ENCODE data around the gene CTSH.

Gene CTSH

DNA sequence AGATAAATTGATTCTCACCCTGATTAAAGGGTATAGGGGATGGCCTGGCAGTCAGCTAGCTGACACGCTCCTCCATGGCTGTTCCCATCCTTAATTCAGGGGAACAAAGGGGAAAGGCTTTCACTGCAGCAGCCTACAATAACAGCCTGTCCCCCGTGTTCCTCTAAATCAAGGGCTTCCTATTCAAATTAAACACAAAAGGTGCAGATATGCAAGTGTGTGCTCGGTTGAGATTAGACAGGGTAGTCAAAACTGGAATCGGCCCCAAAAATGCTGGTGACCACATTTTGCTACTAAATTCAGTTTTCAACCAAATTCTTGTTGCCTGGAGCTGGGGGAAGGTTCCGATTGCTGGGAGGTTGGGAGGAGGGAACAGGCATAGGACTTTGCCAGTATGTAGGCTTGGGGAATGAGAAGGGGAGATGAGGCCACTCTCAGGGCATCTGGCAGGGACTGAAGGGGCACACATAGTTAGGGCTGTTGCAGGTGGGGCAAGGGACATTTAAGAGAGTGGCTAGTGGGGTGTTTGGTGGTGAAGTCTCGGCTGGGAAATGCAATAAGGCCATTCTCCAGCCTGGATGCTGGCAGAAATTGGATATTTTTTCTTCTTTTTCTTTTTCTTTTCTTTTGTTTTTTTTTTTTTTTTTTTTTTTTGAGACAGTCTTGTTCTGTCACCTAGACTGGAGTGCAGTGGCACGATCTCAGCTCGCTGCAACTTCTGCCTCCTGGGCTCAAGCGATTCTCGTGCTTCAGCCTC, 32.9 kb upstream of the CTSH start:
- no peak for DNase-seq

DNA sequence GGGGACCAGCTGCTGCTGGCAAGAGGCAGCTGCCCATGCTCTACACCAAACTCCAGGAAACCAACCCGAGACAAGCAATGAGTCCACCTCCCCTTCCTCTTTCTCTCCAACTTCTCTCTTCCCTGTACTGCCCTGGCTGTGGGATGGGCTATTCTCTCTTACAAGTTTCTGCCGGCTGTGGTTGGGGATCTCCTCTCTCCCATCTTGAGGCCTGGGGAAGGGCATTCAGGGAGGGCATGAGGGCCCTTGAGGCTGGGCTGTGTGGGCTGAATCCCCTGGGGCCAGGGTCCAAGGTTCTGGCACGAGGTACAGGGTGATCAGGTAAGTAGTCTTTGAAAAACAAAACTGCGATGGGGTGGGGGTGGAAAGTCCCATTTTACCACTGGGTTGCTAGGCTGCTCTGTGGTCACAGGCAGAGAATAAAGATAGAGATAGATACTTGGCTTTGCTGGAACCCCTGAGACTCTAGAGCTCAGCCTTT, 32.3 kb upstream of the CTSH start:
- no peak for DNase-seq

DNA sequence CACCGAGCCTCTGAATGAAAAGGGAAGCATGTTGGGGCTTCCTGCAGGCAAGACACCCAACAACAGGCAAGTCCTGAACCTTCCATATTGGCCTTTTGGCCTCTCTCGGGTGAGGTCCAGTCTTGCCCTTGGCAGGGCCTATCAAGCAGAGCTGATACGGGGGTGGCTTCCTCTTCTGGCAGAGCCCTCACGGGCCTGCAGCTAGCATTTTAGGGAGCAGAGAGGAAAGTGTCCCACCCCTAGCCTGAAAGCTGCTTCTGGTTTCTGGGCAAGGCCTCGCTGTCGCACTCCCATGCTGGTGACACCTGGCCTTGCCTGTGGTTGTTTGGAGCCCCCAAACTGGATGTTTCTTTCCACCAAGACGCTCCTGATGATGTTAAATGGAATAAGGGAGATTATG, 31.8 kb upstream of the CTSH start:
- no peak for DNase-seq

DNA sequence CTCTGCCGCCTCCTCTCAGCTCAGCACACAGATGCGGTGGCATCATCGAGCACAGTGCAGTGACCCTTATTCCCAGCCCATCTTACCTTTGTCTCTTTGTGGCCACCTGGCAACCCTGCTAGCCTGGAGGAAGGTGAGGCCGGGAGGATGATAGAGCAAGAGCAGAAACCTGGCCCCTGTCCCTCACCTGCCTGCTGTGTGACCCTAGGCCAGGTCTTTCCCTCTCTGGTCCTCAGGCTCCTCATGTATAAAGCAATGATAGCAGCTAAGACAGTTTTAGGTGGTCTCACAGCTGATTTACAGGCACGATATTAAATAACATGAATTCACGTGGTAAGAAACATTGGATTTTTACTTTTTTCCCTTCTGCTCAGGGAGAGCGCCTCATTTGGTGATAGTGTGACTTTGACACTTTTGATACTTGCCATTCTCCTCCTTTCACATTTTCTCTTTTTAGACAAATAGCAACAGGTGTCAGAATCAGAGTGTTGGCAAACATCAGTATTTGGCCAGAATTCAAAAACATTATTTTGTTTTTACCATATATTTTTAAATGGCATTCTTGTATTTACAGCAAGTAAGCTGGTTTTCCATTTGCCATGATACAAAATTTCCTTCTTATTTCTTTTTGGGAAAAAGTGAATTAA, 29.5 kb upstream of the CTSH start:
- no peak for DNase-seq

DNA sequence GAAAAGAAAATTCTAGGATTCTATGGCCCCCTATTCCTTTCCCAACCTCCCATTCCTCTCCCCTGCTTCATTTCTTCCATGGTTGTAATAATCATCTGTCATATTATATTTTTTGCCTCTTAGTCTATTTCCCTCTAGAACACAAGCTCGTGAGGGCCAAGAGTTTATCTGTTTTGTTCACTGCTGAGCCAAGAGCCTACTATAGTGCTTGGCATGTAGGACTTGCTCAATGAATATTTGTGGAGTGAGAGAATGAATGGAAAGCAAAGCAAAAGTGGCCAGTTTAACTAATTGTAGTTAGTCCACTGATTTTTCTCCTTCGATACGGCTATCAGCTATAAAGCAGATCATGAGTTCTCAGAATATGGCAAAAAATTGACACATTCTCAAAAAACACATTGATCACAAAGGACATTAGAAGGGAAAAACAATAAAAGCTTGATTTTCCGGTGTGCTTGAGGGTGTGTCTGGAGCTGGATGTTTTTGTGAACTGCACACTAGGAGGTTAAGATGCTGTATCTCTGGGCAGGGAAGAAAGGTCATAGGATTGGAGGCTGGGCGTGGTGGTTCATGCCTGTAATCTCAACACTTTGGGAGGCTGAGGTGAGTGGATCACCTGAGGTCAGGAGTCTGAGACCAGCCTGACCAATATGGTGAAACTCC, 25.0 kb upstream of the CTSH start:
- no peak for DNase-seq

DNA sequence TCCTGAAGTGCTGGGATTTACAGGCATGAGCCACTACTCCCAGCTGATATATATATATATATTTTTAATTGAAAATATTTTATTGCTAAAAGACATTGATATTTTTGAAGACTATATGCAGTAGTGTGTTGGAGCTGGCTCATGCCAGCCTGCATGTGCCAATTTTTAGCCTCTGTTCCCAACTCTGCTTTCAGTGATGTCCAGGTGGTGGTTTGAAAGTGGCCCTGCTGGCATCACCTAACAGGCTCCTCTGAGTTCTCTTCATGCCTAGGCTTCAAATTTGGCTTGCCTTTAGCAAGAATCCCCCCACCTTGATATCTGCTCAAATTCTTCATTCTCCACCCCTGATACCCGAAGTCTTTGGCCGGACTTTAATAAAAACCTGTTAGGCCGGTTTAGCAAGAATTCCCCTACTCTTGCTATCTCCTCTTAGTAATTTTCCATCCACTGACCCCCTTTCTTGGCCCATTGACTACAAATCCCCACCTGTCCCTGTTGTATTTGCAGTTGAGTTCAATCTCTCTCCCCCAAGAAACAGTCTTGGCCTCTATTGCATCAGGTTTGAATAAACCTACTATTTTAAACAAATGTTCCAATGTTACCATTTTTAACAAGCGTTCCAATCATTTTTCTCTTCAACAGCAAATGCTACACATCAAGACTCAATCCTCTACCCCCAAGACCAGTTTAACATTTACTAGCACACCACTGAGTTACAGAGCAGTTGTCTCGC, 23.9 kb upstream of the CTSH start:
- no peak for DNase-seq

DNA sequence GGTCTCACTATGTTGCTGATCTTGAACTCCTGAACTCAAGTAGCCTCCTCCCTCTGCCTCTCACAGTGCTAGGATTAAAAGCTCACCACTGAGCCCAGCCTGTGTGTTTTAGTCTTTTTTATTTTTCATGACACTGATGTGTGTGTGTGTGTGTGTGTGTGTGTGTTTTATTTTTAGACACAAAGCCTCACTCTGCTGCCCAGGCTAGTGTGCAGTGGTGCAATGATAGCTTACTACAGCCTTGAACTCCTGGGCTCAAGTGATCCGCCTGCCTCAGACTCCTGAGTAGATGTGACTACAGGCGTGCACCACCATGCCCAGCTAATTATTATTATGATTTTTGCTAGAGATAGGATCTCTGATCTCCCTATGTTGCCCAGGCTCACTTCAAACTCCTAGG, 23.3 kb upstream of the CTSH start:
- DNase-seq = no peak

DNA sequence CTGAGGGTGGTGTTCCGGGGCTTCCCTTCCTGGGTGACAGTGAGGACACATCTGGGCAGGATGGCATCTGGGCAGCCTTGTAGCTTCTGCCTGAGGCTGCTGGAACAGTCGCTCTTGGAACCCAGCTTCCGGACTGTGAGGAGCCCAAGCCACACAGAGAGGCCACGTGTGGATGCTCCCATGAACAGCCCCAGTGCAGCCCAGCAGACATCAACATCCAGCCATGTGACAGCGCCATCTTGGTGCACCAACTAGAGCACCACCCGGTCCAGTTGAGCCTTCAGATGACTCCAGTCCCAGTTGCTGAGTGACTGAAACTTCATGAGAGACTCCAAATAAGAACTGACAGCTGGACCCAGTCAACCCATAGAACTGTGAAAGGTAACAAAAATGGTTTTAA, 15.5 kb upstream of the CTSH start:
- no peak for DNase-seq

DNA sequence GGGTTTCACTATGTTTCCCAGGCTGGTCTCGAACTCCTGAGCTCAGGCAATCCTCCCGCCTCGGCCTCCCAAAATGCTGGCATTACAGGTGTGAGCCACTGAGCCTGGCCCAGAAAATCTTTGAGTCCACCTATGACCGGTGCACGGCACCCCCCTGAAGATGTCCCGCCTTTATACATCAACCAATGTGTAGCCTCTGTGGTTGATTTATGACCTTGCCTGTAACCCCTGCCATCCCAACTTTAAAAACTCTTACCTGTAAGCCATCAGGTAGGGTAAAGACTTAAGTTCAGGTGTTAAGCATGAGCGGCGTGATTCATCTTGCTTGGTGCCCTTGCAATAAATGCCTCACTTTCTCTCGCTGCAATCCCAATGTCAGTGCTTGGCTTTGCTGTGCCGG, 14.5 kb upstream of the CTSH start:
- DNase-seq = no peak

DNA sequence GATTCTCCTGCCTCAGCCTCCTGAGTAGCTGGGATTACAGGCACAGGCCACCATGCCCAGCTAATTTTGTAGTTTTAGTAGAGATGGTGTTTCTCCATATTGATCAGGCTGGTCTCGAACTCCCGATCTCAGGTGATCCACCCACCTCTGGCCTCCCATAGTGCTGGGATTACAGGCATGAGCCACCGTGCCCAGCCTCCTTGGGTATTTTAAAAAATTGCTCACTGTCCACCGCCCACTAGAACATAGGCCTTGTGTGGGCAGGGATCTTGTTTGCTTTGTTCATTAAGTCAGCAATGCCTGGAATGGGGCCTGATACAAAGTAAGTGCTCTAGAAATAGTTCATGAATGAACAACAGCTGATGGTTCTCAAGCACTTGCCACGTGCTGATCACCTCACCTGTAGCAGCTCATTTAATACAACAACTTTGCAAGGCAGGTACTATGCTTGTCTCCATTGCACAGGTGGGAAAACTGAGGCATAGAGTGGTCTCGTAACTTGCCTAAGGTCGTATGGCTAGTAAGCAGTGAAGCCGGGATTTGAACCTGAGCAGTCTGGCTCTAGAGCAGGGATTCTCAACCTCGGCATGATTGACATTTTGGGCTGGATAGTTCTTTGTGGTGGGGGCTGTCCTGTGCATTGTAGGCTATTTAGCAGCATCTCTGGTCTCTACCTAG, 12.7 kb upstream of the CTSH start:
- no peak for DNase-seq

DNA sequence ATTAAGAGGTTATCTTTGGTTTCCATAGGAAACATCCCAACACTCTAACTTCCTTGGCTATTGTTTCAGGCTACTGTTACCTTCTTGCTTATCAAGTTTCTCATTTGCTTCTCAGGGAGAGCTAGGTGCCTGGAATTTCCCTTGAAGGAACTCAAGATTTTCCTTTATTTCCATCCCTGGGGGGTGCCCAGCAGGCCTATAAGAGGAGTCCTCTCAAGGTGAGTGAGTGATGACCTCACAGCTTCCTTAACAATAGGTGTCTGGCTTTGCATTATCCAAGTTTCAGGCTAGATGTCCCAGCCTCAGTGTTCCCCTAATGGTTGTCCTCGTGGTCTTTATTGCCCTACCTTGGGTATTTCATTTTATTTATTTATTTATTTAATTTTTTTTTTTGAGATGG, 12.1 kb upstream of the CTSH start:
- DNase-seq = no peak

DNA sequence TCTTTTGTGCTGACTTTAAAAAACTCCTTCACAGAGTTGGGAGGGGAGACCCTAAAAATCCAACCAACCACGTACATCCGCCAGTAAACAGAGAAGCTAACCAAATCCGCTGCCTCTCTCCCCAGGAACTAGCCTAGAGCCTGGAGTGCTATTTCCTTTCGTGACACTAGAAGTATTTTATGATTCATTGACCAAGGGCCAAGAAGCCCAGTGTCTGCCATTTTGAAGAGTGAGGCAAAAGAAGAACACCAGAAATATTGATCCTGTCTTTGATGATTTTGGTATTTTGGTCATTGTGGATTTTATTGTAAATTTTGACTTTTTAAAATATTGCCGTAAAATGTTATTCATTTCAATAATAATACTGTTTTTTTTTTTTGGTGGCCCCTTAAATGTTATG, 10.5 kb upstream of the CTSH start:
- DNase-seq = no peak

DNA sequence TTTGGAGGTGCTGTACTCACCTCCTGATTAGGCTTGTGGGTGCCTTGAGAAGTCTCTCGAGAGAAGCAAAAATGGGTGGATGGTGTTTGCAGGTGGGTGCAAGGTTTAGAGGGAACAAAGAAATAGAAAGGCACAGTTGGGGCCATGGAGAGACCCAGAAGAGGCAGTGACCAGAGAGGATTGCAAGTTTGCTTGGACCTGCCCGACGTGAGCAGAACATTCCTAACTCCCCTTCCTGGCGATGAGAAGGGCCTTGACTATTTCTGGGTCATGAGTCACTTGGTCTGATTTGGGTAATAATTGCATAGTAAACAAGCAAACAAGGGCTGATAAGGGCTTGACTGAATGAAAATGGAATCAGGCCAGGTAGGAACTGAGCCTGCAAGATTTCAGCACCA, 7.0 kb upstream of the CTSH start:
- DNase-seq = no peak

DNA sequence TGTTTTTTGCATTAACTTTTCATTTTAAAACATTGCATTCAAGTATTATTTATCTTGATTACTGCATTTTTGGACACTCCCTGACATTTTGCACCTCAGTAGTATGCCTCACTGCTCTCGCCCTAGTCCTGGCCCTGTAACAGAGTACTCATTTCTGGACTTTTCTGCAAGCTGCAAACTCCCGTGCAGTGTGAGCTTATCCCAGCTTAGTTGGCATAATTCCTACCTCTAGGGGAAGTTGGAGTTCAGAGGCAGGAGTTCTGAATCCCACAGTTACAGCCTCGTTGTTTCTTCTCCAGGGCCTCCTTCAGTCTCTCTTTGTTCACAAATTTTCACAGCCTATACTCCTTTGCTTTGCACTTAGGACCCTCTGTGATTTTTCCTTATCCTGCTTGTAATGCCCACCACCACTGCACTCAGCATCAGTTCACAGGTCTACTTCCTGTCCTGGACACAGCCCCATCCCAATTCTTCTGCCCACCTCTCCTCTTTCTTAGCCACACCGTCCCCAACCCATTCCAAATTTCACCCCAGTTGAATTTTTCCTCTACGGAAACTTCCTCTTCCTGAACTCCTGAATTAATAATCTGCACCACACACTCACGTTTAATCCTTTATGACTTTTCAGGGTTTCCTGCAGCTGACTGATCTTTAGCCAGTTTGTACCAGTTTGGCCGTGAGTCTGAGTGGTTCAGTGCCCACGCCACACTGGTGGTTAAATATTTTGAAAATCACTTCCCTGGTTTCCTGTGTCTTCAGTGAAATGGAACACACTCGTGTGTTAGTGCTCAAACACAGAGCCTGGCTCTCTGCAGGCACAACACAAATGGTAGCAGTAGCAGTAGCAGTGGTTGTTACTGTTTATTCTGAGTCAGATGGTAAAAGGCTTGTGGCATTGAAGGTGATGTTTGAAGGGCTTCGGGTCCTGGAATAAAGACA, 6.3 kb upstream of the CTSH start:
- peak; percentile 22 for DNase-seq

DNA sequence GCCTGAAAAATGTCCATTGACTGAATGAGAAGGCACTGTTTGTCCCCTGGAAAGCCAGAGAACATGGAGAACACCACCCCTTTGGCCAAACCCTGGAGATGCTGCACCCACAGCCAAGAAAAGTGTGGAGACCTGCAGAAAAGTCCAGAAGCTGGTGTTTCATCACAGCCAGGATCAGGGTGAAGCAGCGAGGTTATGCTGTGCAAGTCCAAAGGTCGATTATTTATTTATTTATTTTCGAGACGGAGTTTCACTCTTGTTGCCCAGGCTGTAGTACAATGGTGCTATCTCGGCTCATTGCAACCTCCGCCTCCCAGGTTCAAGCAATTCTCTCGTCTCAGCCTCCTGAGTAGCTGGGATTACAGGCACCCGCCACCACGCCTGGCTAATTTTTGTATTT, 5.5 kb upstream of the CTSH start:
- no peak for DNase-seq

DNA sequence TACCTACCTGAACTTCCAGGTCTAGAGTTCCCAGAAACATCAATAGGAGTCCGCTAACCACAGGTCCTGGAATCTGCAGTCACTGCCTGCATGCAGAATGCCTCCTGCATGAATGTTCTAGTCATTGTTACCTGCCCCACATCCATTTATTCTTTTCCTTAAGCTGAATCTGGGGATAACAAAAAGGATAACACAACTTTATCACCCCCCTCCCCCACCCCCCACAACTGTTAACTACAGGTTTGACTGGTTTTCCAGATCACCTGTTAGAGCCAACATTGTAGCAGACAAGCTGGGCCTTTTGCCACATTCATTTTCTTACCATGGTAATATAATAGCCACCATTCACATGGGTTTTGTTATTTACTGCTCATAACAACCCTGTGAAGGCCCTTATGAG, 4.6 kb upstream of the CTSH start:
- DNase-seq = no peak

DNA sequence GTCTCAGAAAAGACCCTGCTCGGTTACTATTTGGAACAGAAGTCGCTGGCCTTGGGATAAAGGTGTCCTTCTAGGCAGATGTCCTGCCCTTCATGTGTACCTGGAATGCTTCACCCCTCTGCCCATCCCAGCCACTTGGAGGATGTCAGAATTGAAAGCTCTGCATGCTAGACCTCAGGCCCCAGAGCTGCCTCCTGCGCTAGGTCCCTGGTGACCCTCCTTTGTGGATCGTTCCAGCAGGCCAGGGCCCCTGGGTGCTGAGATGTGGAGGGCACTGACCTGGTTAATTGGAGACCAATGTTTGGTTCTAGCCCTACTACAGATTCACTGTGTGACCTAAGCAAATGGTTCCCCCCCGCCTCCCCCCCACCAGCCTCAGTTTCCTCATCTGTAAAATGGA, 2.7 kb upstream of the CTSH start:
- DNase-seq = no peak

DNA sequence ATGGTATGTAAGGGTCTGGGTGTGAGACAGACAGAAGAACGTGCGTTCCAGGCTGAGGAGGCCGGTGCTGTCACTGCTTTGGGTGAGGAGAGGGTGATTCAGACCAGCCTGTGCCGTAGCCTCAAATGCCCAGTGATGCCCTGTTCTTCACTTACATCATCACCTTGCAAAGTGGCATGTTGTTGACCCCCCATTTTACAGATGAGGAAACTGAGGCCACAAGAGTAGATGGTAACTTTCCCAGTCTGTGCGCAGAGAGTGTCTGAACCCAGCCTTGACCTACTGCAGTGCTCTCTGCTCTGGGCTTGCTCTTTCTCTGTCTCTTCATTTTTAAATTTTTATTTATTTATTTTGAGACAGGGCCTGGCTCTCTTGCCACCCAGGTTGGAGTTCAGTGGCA, 1.6 kb upstream of the CTSH start:
- no peak for DNase-seq

DNA sequence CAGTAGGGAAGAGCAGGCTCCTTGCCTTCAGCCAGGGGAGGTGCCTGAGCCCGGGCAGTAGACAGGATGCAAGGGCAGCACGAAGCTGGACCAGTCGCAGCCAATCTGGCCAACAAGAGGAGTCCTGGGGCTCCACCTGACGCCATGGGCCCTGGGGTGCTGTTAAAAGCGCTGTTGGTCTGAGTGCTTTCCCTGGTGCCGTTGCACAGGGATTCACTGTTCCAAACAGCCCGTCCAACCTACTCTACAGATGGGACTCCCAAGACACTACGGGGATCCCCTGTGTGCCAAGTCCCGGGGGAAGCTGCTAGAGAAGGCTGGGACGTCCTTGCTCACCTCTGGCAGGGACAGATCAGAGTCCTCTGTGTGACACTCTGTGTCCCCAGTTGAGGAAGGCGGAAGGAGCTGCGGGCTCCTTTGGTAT, 632 bp downstream of the CTSH start:
- no peak for DNase-seq

DNA sequence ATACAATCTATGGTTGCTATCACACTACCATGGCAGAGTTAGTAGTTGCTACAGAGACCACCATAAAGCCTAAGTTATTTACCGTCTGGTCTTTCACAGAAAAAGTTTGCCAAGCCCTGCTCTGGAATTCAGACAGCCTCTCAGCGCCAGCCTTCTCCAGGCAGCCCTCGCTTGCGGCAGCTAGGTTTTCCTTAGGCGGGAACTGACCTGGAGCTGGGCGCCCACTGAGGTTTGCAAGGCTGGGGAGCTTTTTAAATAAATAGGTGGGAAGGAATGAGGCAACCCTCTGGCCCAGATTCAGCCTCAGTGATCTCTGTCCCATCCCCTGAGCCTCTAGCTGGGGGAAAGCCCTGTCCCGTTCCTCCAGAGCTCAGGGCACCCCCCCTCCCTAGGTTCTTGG, 1.2 kb downstream of the CTSH start:
- DNase-seq = peak; percentile 18

DNA sequence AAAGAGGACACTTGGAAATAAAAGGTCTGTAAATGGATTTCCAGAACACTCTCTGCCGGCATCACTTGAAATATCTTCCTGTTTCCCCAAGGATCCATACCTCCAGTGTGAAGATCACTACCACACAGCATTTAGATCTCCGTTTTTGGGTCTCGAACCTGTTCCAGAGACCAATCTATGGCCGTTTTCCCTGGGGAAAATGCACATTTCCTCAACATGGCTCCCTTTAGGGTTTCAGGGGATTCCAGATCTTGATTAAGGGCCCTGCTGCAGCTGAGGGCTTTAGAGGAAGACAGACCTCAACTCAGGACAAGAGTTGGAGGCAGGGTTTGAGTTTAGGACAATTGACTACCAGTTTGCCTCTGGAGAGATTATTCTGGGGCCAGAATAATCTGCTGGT, 2.1 kb downstream of the CTSH start:
- DNase-seq = no peak

Measured in fibroblast of skin of abdomen (primary cell).